Measurements from ENCODE around the gene AUTS2. TPM values are rescaled to one million over a fixed set of nuclear protein-coding genes. Genes with fewer than 3 reads are reported as not detected.

AUTS2 gene
- total RNA-seq, 6 experiments from 2014 or later = 10.4 to 32.0 (median 19.3) TPM

DNA sequence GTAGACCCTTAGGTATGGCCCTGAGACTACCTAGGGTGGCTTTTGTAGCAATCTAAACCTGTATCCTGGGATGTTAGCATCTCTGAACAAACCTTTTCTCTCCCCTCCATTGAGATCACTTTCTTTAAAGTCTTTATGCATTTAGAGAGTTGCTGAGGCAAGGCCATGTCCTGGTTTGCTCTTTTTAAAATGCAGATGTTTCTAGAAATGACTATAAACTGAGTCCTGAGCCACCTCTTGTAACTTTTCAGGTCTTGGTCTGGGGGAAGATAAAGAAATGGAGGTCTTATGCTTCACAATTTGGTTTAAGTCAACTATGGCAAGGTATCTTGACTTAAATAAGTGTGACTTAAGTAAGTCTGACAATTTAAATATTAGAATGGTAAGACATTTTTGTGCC, 78.0 kb downstream of the AUTS2 start:
- intact Hi-C loops (cut with DNase I) = no loop called here
- TF ChIP-seq, protein P1, sequence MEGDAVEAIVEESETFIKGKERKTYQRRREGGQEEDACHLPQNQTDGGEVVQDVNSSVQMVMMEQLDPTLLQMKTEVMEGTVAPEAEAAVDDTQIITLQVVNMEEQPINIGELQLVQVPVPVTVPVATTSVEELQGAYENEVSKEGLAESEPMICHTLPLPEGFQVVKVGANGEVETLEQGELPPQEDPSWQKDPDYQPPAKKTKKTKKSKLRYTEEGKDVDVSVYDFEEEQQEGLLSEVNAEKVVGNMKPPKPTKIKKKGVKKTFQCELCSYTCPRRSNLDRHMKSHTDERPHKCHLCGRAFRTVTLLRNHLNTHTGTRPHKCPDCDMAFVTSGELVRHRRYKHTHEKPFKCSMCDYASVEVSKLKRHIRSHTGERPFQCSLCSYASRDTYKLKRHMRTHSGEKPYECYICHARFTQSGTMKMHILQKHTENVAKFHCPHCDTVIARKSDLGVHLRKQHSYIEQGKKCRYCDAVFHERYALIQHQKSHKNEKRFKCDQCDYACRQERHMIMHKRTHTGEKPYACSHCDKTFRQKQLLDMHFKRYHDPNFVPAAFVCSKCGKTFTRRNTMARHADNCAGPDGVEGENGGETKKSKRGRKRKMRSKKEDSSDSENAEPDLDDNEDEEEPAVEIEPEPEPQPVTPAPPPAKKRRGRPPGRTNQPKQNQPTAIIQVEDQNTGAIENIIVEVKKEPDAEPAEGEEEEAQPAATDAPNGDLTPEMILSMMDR (IDR thresholded peaks at IDR 0.05) = no peak
- TF ChIP-seq POLR2A (IDR thresholded peaks at IDR 0.05) = no peak

DNA sequence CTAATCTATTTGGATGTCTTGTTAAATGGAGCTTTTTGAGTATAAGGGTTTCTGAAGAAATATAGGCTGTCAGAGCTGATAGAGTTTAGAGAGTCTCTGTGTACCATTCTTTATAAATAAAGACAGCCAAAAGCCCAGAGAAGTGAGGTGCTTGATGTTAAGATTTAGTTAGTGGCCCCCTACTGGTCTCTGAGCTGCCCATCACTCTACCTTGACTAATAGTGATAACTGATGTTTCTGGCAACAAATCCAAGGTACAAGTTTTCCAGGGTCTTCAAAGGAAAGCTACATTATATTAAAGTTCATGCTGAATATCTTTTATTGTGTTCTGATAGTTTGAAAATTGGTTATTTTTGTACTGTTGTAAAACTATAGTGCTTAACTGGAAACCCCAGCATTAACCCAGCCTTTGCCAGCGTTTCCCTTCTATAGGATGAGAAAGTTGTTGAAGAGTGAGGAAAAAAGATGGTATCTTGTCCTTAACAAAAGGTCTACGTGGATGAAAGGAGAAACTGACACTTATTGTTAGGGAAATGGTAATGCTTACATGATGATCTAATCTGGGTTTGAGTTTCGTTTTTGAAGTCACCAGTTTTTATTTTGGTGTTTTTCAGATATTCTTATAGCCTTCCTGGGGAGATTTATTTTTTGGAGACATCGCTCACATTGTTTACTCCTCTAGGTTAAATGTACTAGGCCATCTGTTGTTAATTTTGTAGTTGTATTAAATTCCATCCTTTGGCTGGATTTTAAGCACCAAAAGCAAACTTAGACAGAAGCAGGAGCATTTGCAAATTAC, 79.0 kb downstream of the AUTS2 start:
- H3K4me1 ChIP-seq = no peaks in the 10 kb centered on the region
- DNase-seq (no peak), ATAC-seq (peak in 1 of 4 donors; percentile 48)
- H3K27ac ChIP-seq = no peak overlapping the region
- H3K27me3 ChIP-seq = no peaks in the 10 kb centered on the region
- 45% methylated on average over 4 of the region's 4 CpGs for WGBS (ENCODE audit: insufficient coverage, low coverage, low lambda C conversion rate, missing lambda C conversion rate)
- intact Hi-C loops (cut with DNase I) = no loop called here
- no peaks in the 10 kb centered on the region for H3K36me3 ChIP-seq
- TF ChIP-seq, protein P1 (IDR thresholded peaks at IDR 0.05) = peak; percentile 17 to 30 (median 21)
- TF ChIP-seq POLR2A (IDR thresholded peaks at IDR 0.05) = no peak
- H3K4me3 ChIP-seq = no peak overlapping the region
- no peaks in the 10 kb centered on the region for H3K9me3 ChIP-seq

More for the DNA sequence above, 78.0 kb downstream of the AUTS2 start:
- no peaks in the 10 kb centered on the region for H3K9me3 ChIP-seq
- H3K4me1 ChIP-seq = no peaks in the 10 kb centered on the region
- no peaks in the 10 kb centered on the region for H3K27me3 ChIP-seq
- no peak for ATAC-seq
- no peak overlapping the region for H3K4me3 ChIP-seq
- DNase-seq = no peak
- no peak overlapping the region for H3K27ac ChIP-seq
- H3K36me3 ChIP-seq = no peaks in the 10 kb centered on the region

DNA sequence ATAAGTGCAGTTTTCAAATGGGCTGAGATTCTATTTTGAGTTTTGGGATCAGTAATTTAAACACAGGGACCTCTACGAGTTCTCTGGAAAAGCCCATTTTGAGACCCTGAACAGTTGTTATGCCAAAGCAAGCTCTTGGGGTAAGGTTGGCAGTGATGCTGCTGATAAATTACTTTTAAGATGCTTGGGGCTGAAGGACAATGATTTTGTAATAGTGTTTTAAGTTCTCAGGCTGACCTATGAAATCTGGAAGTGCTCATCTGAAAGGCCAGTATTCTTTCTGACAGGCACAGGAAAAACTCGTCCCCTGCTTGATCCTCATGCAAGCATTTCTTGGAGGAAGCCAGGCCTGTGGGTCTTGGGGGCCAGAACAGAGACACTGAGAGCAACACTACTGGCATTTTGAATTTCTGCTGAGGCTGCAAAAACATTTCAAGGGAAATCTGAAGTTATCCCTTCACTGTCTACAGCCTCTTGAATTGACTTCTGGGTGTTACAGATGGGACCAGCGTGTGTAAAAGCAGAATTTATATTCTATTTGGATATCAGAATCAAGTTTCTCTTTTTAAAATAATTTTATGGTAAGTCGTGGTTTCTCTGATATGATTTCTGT, 79.7 kb downstream of the AUTS2 start:
- ATAC-seq (no peak), DNase-seq (no peak)
- H3K27ac ChIP-seq = no peak overlapping the region
- no peak overlapping the region for H3K4me3 ChIP-seq
- H3K36me3 ChIP-seq = no peaks in the 10 kb centered on the region
- H3K4me1 ChIP-seq = no peaks in the 10 kb centered on the region
- H3K9me3 ChIP-seq = no peaks in the 10 kb centered on the region
- TF ChIP-seq, protein P1 (IDR thresholded peaks at IDR 0.05) = no peak
- no peak for TF ChIP-seq POLR2A (IDR thresholded peaks at IDR 0.05)
- no peaks in the 10 kb centered on the region for H3K27me3 ChIP-seq
- intact Hi-C loops (cut with DNase I) = no loop called here
- WGBS (ENCODE audit: insufficient coverage, low coverage, low lambda C conversion rate, missing lambda C conversion rate) = 49% methylated on average over 4 of the region's 4 CpGs

DNA sequence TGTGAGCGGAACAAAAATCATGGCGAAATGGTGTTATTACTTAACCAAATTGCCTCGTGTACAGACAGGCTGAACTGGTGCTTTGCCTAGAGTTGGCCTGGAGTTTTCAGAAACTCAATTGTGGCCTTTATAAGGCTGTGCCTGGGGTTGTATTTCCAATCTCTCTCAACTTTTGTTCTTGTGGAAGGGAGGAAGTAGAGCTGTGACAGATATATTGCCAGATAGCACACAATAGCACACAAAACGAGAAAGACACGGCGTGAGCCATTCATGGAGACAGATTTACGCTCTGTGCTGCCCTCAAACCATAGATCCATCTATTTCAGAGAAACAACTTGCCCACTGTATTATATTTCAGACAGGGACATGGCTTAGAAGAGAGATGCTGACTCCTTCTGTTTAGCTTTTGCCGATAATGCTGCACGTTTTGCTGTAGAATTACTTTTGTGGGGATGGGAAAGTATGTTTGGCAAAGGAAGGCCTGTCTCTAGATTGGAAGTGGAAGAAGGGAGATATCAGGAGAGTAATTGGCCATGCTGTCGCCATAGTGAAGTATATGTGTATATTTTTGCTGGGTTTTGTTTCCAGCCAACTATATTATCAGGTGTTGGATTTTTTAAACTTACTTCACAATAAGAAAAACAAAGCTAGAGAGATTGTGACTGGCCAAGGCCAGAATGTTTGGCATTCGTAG, 80.4 kb downstream of the AUTS2 start:
- no peaks in the 10 kb centered on the region for H3K27me3 ChIP-seq
- TF ChIP-seq, protein P1 (IDR thresholded peaks at IDR 0.05) = no peak
- no peak for TF ChIP-seq POLR2A (IDR thresholded peaks at IDR 0.05)
- ATAC-seq = no peak
- H3K27ac ChIP-seq = no peak overlapping the region
- H3K36me3 ChIP-seq = no peaks in the 10 kb centered on the region
- no peaks in the 10 kb centered on the region for H3K4me1 ChIP-seq
- 78% methylated on average over 11 of the region's 11 CpGs for WGBS (ENCODE audit: insufficient coverage, low coverage, low lambda C conversion rate, missing lambda C conversion rate)
- intact Hi-C loops (cut with DNase I) = no loop called here
- H3K9me3 ChIP-seq = no peaks in the 10 kb centered on the region
- no peak overlapping the region for H3K4me3 ChIP-seq
- DNase-seq = no peak
